ENCODE measurements around the gene HCFC2.

HCFC2 gene

GRCh38 chr12:104133321-104133720 is 69.0 kb downstream of the HCFC2 start:
- Histone ChIP-seq H3K4me3 (ENCODE audit: low read depth in 1 of 2, low read length in 2 of 2) (no peak overlapping the region), H3K36me3 (ENCODE audit: insufficient read depth, low read length) (peaks cover 67% of the 10 kb centered on the region), H3K4me2 (ENCODE audit: insufficient read depth, low read length) (no peak overlapping the region), H2AFZ (ENCODE audit: low read depth, low read length) (no peak overlapping the region), H3K9me3 (ENCODE audit: insufficient read depth, low read length, severe bottlenecking) (no peaks in the 10 kb centered on the region), H3K27ac (ENCODE audit: low read length) (no peak overlapping the region), H3K4me1 (ENCODE audit: insufficient read depth, low read length) (peaks cover 47% of the 10 kb centered on the region), H4K20me1 (ENCODE audit: insufficient read depth, low read length) (peaks cover 3% of the 10 kb centered on the region; the same call in 1 of the 2 replicates), H3K9ac (ENCODE audit: low read depth, low read length) (no peak overlapping the region), H3K79me2 (ENCODE audit: insufficient read depth, low read length) (peaks cover 81% of the 10 kb centered on the region), H3K27me3 (ENCODE audit: insufficient read depth, low read length, poor library complexity) (no peaks in the 10 kb centered on the region)
- DNase-seq (no peak), ATAC-seq (ENCODE audit: insufficient read depth, low read depth) (no peak)
- no peak for TF ChIP-seq CTCF (IDR thresholded peaks at IDR 0.05; ENCODE audit: borderline replicate concordance, extremely low read depth, low read length, poor library complexity, severe bottlenecking)
- TF ChIP-seq EZH2 (IDR thresholded peaks at IDR 0.05; ENCODE audit: borderline replicate concordance, low read depth, low read length, severe bottlenecking): no peak

GRCh38 chr12:104133866-104134265 is 69.5 kb downstream of the HCFC2 start:
- DNase-seq: no peak
- TF ChIP-seq CTCF (IDR thresholded peaks at IDR 0.05; ENCODE audit: borderline replicate concordance, extremely low read depth, low read length, poor library complexity, severe bottlenecking) (no peak), EZH2 (IDR thresholded peaks at IDR 0.05; ENCODE audit: borderline replicate concordance, low read depth, low read length, severe bottlenecking) (no peak)
- H3K27me3 ChIP-seq (ENCODE audit: insufficient read depth, low read length, poor library complexity): no peaks in the 10 kb centered on the region
- H3K4me1 ChIP-seq (ENCODE audit: insufficient read depth, low read length): peaks cover 53% of the 10 kb centered on the region
- H3K27ac ChIP-seq (ENCODE audit: low read length): no peak overlapping the region
- no peak for ATAC-seq (ENCODE audit: insufficient read depth, low read depth)
- H3K9ac ChIP-seq (ENCODE audit: low read depth, low read length): no peak overlapping the region
- H2AFZ ChIP-seq (ENCODE audit: low read depth, low read length): no peak overlapping the region
- peaks cover 3% of the 10 kb centered on the region; the same call in 1 of the 2 replicates for H4K20me1 ChIP-seq (ENCODE audit: insufficient read depth, low read length)
- peaks cover 63% of the 10 kb centered on the region for H3K36me3 ChIP-seq (ENCODE audit: insufficient read depth, low read length)
- H3K4me2 ChIP-seq (ENCODE audit: insufficient read depth, low read length): peak overlapping the region; percentile 14
- H3K9me3 ChIP-seq (ENCODE audit: insufficient read depth, low read length, severe bottlenecking): no peaks in the 10 kb centered on the region
- H3K79me2 ChIP-seq (ENCODE audit: insufficient read depth, low read length): peaks cover 82% of the 10 kb centered on the region
- no peak overlapping the region for H3K4me3 ChIP-seq (ENCODE audit: low read depth in 1 of 2, low read length in 2 of 2)

- no peaks in the 10 kb centered on the region for H3K27me3 ChIP-seq (ENCODE audit: insufficient read depth, low read length, poor library complexity)
- H3K36me3 ChIP-seq (ENCODE audit: insufficient read depth, low read length): peaks cover 53% of the 10 kb centered on the region
- peaks cover 57% of the 10 kb centered on the region for H3K4me1 ChIP-seq (ENCODE audit: insufficient read depth, low read length)
- no peak overlapping the region for H3K4me3 ChIP-seq (ENCODE audit: low read depth in 1 of 2, low read length in 2 of 2)
- peak overlapping the region; percentile 81; the same call in 1 of the 2 replicates for H3K4me2 ChIP-seq (ENCODE audit: insufficient read depth, low read length)
- DNase-seq: no peak
- H4K20me1 ChIP-seq (ENCODE audit: insufficient read depth, low read length): peaks cover 3% of the 10 kb centered on the region; the same call in 1 of the 2 replicates
- H3K9ac ChIP-seq (ENCODE audit: low read depth, low read length): no peak overlapping the region
- no peak for TF ChIP-seq EZH2 (IDR thresholded peaks at IDR 0.05; ENCODE audit: borderline replicate concordance, low read depth, low read length, severe bottlenecking)
- ATAC-seq (ENCODE audit: insufficient read depth, low read depth): no peak
- H3K27ac ChIP-seq (ENCODE audit: low read length): no peak overlapping the region
- H3K9me3 ChIP-seq (ENCODE audit: insufficient read depth, low read length, severe bottlenecking): no peaks in the 10 kb centered on the region
- no peak overlapping the region for H2AFZ ChIP-seq (ENCODE audit: low read depth, low read length)
- peaks cover 74% of the 10 kb centered on the region for H3K79me2 ChIP-seq (ENCODE audit: insufficient read depth, low read length)
Measured at GRCh38 chr12:104134882-104135281, 70.6 kb downstream of the HCFC2 start.

- Histone ChIP-seq H3K4me1 (ENCODE audit: insufficient read depth, low read length) (peaks cover 55% of the 10 kb centered on the region), H3K36me3 (ENCODE audit: insufficient read depth, low read length) (peaks cover 39% of the 10 kb centered on the region), H4K20me1 (ENCODE audit: insufficient read depth, low read length) (peaks cover 2% of the 10 kb centered on the region; the same call in 1 of the 2 replicates), H3K27ac (ENCODE audit: low read length) (peak overlapping the region; percentile 82), H3K4me2 (ENCODE audit: insufficient read depth, low read length) (peak overlapping the region; percentile 81), H3K9ac (ENCODE audit: low read depth, low read length) (peak overlapping the region; percentile 79), H2AFZ (ENCODE audit: low read depth, low read length) (peak overlapping the region; percentile 62), H3K4me3 (ENCODE audit: low read depth in 1 of 2, low read length in 2 of 2) (peak overlapping the region; percentile 62 to 65; a peak in 3 of 4 replicates), H3K27me3 (ENCODE audit: insufficient read depth, low read length, poor library complexity) (no peaks in the 10 kb centered on the region), H3K79me2 (ENCODE audit: insufficient read depth, low read length) (peaks cover 61% of the 10 kb centered on the region), H3K9me3 (ENCODE audit: insufficient read depth, low read length, severe bottlenecking) (no peaks in the 10 kb centered on the region)
- ATAC-seq (ENCODE audit: insufficient read depth, low read depth) (no peak), DNase-seq (no peak)
- no peak for TF ChIP-seq CTCF (IDR thresholded peaks at IDR 0.05; ENCODE audit: borderline replicate concordance, extremely low read depth, low read length, poor library complexity, severe bottlenecking)
- no peak for TF ChIP-seq EZH2 (IDR thresholded peaks at IDR 0.05; ENCODE audit: borderline replicate concordance, low read depth, low read length, severe bottlenecking)
Measured at GRCh38 chr12:104136577-104136976, 72.2 kb downstream of the HCFC2 start.
